ENCODE measurements around the gene PATJ.

DNA sequence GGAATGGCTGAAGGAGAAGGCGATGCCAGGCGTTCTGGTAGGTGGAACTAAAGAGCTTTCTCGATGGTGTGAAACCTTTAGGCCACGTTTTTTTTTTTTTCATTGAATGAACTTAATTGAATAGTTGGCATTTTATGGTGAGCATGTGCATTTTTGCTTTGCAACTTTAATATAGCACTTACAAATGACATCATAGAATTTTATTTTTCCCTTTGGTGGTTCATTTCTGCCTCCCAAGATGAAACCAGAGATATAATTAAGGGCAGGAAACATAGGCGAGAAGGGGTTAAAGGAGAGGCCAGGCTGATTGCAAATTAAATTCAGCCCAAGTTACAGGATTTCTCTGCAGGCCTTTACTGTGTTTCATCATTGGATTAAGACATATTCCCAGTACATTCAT, 366.8 kb downstream of the PATJ start:
- TF ChIP-seq, protein P1, sequence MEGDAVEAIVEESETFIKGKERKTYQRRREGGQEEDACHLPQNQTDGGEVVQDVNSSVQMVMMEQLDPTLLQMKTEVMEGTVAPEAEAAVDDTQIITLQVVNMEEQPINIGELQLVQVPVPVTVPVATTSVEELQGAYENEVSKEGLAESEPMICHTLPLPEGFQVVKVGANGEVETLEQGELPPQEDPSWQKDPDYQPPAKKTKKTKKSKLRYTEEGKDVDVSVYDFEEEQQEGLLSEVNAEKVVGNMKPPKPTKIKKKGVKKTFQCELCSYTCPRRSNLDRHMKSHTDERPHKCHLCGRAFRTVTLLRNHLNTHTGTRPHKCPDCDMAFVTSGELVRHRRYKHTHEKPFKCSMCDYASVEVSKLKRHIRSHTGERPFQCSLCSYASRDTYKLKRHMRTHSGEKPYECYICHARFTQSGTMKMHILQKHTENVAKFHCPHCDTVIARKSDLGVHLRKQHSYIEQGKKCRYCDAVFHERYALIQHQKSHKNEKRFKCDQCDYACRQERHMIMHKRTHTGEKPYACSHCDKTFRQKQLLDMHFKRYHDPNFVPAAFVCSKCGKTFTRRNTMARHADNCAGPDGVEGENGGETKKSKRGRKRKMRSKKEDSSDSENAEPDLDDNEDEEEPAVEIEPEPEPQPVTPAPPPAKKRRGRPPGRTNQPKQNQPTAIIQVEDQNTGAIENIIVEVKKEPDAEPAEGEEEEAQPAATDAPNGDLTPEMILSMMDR (conservative IDR thresholded peaks at IDR 0.05; ENCODE audit: low read length) = no peak
- no peak for TF ChIP-seq EZH2phosphoT487 (IDR thresholded peaks at IDR 0.05; ENCODE audit: borderline replicate concordance)

Data from Loucy (cell line).